Measurements from ENCODE around the gene CFAP46. TPM values are rescaled to one million over a fixed set of nuclear protein-coding genes. Genes with fewer than 3 reads are reported as not detected.

The CFAP46 gene
- total and polyA plus RNA-seq, 12 donors, result 0.36 to 1.9 (median 1.1) TPM

- H3K36me3 ChIP-seq, result no peaks in the 10 kb centered on the region
- 88 to 91% methylated on average over 52 of the region's 52 CpGs for WGBS, 2 donors
- H3K4me3 ChIP-seq, result no peak overlapping the region
- H3K27me3 ChIP-seq, result peaks cover 0 to 7% (median 0%) of the 10 kb centered on the region in 7 donors
- intact Hi-C loops (cut with DNase I), result no loop called here
- no peak overlapping the region for H3K27ac ChIP-seq
- DNase-seq, result no peak
- no peak for TF ChIP-seq CTCF (IDR thresholded peaks at IDR 0.05)
- no peak for ATAC-seq
- no peaks in the 10 kb centered on the region for H3K9me3 ChIP-seq
- no peaks in the 10 kb centered on the region for H3K4me1 ChIP-seq
These were observed 15.4 kb downstream of the CFAP46 start for GRCh38 chr10:132926777-132927650.

- no peak for ATAC-seq
- TF ChIP-seq CTCF (IDR thresholded peaks at IDR 0.05), result no peak
- no peaks in the 10 kb centered on the region for H3K36me3 ChIP-seq
- 82 to 90% methylated on average over 21 of the region's 21 CpGs for WGBS, 2 donors
- H3K4me3 ChIP-seq, result no peak overlapping the region
- no peaks in the 10 kb centered on the region for H3K4me1 ChIP-seq
- no peaks in the 10 kb centered on the region for H3K9me3 ChIP-seq
- DNase-seq, result no peak
- intact Hi-C loops (cut with DNase I), result no loop called here
- no peak overlapping the region for H3K27ac ChIP-seq
- H3K27me3 ChIP-seq, result peaks cover 0 to 7% (median 0%) of the 10 kb centered on the region in 7 donors
These were observed 16.3 kb downstream of the CFAP46 start for GRCh38 chr10:132926070-132926469.

- Histone ChIP-seq H3K36me3 (no peaks in the 10 kb centered on the region), H3K4me3 (no peak overlapping the region), H3K27ac (no peak overlapping the region), H3K9me3 (no peaks in the 10 kb centered on the region), H3K27me3 (peaks cover 0 to 11% (median 0%) of the 10 kb centered on the region in 7 donors), H3K4me1 (no peaks in the 10 kb centered on the region)
- ATAC-seq, result peak in 1 of 8 donors; percentile 6
- TF ChIP-seq CTCF (IDR thresholded peaks at IDR 0.05), result no peak
- DNase-seq, result no peak
- WGBS, 2 donors, result 95% methylated on average over 22 of the region's 22 CpGs
- intact Hi-C loops (cut with DNase I), result no loop called here
These were observed 16.8 kb downstream of the CFAP46 start for GRCh38 chr10:132925614-132926013.

- ATAC-seq (no peak), DNase-seq (no peak)
- Histone ChIP-seq H3K4me1 (no peaks in the 10 kb centered on the region), H3K9me3 (no peaks in the 10 kb centered on the region), H3K36me3 (no peaks in the 10 kb centered on the region), H3K4me3 (no peak overlapping the region), H3K27ac (no peak overlapping the region), H3K27me3 (peaks cover 0 to 15% (median 0%) of the 10 kb centered on the region in 7 donors)
- no peak for TF ChIP-seq CTCF (IDR thresholded peaks at IDR 0.05)
- intact Hi-C loops (cut with DNase I), result no loop called here
- 86 to 89% methylated on average over 24 of the region's 24 CpGs for WGBS, 2 donors
These were observed 17.3 kb downstream of the CFAP46 start for GRCh38 chr10:132925071-132925561.
